ENCODE measurements around the gene ITGA3.

ITGA3 gene

DNA sequence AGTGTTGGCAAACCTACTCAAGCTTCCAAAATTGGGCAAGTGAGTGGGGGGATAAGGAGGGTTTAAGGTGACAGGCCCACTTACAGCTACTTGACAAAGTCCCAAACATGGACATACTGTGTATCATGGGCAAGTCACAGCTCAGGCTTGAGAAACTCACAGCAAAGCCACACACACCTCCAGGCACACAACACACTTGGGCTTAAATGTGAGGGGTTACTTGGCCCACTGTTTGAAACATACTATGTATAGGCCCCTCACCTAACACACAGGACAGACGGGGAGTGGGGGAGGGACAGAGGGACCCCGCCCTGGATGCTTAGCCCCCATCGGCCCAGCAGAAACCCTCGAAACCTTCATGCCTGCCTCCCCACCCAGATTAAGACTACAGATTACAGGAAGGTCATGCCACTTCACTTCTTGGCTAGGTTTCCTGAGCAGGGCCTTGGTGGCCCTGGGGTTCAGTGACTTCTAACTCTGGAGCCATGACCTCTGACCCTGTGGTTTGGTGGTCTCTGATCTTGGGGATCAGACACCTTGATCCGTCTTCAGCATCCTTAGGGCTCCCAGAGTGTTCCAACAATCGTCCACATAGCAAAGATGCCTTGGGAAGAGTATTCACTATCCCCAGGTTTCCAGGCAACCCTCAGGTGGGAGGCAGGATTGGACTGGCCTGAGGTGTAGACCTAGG lies 76.3 kb downstream of the ITGA3 start:
- DNase-seq = no peak

DNA sequence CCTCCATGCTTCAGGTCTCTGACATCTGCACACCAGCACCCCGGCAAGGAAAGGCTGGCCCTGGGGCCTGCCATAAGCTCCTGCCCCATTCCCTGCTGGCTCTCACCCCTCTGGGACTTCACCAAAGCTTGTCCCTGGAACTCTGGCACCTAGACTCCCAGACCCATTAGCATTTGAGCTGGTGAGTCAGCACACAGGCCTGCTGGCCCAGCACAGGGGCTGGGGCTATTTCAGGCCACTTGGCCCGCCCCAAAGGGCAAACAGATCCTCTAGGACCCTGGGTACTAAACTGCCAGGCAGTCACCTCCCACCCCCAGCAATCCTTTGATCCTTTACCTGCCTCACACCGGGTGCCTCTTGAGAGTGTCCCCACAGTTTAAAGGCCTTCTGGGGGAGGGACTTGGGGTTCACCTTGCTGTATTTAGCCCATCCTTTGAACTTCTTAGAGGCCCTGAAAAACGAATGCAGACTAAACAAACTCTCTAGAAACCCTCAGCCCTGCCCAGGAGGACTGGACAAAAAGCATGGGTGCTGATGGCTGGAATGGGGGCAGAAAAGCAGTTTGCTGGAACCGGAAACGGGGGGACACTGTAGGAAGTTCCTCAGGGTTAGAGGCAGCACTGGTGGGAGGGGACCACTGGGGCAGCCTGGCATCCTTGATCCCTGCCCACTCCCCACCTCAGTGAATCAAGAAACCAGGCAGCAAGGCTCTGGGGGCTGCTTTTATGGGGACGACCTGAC lies 77.3 kb downstream of the ITGA3 start:
- DNase-seq = no peak

DNA sequence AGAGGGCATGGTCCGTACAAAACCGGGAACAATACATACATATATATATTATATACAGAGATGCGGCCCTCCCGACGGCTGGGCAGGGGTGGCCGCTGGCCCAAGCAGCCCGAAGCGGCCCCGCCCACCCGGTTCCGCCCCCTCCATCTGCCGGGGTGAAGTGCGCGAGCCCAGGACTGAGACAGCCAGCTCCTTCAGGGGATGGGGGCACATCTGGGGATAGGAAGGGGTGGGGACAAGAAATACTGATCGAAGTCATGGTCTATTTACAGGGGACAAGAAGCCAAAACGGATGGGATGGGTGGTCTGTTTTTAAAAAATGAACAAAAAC lies 77.8 kb downstream of the ITGA3 start:
- DNase-seq = no peak

DNA sequence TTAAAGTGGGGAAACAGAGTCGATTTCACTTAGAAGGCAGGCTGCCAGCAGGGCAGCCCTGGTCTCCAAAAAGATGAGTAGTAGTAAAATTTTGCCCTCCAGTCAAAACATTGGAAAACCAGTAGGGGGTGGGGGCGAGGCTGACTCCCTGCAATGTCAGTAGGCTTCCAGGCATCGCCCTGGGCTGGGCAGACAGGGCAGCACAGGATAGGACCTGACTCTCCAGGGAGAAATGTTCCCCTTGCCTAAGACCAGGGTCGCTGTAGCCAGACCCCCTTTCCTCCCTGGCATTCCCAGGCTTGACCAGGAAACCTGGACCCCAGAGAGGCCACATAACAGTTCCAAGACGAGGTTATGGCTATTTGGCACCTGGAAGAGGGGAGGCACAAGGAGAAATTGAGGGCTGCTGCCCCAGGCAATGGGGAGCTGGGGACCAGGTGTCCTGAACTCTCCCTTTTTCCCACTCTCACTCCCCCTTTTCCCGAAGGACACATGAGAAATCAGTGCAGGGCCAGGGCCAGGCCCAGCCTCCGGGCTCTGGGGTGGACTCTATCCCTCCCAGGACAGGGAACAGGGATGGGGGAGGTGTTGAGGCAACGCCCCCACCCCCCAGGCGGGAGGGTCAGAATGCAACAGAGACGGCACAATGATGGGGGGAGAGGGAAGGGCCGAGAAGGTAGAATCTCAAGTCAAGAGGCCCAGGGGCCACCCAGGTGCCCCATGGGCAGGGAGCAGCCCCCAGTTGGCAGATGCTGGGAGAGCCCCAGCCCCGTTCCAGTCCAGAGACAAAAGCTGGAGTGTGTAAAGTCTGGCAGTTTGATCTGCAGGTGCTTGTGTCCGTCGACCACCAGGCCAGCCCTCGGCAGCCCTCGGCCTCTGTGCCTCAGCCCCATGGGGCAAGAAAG lies 78.5 kb downstream of the ITGA3 start:
- no peak for DNase-seq

DNA sequence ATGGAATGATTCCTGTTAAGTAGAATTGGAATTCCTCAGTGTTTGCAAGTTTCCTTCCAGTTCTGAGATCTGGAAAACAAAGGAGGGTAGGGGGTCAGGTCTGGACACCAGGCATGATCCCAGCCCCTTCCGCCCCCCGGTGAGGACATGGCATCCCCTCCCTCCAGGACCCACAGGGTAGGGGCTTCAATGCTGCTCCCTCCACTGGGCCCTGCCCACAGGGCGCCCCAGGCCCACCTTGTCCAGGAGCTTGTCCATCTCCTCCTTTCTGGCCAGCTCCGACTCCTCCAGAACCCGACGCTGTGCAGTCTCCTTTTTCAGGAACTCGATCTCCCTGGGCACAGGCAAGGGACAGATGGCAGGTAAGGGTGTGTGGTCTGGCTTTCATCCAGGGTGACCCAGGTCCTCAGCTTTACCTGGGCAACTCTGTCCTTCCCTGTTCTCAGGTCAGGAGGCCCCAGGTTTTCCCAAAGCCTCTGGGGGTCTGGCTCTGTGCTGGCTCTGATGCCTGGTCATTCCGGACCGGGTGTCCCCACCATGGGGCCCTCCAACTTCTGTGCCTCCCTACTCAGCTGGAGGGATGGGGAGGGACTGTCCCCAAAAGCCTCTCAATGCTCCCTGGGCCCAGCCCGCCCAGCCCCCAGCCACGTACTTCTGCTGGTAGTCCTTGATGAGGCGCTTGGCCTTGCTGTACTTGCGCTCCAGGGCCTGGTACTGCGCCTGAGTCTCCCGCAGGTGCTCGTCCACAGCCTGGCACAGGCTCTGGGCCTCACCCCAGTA lies 79.6 kb downstream of the ITGA3 start:
- DNase-seq = no peak

DNA sequence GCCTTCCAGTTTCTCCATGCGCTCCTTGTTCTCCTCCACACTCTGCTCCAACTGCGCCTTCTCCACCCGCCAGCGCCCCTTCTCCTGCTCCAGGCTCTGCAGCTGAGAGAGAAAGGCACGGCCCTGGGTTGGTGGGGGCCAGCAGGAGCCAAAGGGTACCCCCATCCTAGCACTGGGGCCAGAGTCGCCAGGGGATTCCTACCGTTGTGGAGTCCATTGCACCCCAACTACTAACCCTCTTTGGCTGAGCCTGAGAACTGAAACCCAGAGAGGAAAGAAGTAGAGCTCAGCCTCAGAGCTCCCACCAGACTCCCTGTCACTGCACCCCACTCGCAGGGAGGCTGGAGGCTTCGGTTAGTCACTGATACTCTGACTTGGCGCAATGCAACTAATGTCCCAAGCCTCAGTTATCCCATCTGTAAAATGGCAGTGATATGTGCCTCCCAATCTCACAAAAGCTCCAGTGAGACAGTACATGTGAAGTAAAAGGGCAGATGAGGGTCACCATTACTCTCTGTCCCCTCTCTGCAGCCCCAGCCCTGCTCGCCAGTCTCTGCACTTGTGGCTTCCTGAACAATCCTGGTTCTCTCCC lies 80.3 kb downstream of the ITGA3 start:
- DNase-seq = no peak

DNA sequence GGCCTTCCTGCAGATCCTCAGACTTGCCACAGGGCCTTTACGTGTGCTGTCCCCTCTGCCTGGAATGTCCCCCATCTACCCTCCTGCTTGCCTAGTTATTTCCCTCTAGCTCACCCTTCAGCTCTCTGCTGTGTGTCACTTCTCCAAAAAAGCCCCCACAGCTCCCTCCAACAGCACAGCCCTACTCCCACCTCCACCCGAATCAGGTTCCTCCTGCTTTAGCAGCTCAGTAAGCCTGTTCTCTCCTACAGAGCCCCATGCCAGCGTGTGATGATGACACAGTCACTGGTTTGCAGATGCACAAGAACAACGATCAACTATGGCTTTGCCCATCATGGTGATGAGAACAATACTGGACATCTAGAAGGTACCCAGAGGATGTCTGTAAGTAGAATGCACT lies 81.1 kb downstream of the ITGA3 start:
- no peak for DNase-seq

DNA sequence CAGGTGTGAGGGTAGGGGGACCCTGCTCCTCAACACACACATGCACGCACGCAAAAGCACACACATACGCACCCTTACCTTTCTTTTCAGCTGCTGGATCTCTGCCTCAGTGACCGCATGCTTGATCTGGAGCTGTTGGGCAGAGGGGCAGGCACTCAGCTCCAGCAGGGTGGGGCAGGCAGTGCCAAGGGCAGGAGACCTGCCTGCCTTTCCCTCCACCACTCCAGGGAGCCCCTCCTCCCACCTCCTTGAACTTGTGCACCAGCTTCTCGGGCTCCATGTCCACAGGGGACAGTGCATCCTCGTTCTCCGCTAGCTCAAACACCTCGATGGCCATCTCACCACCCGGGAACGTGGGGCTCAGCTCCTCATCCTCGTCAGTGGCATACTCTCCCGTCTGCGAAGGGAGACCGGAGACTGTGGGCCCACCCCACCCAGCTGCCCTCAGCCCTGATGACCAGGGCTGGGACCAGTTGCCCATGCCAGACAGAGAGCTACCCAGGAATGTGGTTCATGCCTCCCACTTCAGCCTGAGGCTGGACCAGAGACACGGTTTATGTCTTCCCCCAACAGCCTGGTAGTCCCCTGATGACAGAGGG lies 83.4 kb downstream of the ITGA3 start:
- no peak for DNase-seq

Measured in stimulated activated CD4-positive, alpha-beta T cell treated with anti-CD3 and anti-CD28 coated beads, Interleukin-2, amount 100 ng/mL, for 24 hours (primary cell).